Measurements from ENCODE around the gene SPIN1.

SPIN1 gene

DNA sequence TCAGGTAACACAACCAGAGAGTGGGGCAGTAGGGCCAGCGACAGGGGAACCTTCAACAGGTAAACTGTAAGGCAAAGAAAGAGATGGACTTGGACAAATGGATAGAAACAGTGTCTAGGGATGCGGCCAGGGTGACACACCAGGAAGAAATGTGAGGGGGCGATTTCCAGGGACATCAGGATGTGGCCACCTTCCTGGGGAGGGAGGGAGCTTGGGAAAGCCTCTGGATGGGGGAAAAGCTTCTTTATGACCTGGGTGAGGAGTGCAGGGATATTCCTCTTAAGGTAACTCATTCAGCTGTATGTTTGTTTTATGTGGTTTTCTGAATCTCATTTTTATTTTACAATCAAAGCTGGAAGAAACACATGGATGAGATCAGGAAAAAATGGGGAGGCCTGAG is 134.8 kb downstream of the SPIN1 start:
- H3K4me1 ChIP-seq (ENCODE audit: insufficient read depth, low read length), result no peaks in the 10 kb centered on the region
- no peak overlapping the region for H2AFZ ChIP-seq (ENCODE audit: low read depth, low read length)
- no peak overlapping the region for H3K4me2 ChIP-seq (ENCODE audit: insufficient read depth, low read length)
- no peak for ATAC-seq (ENCODE audit: insufficient read depth, low read depth)
- H3K4me3 ChIP-seq (ENCODE audit: low read depth in 1 of 2, low read length in 2 of 2), result no peak overlapping the region
- no peaks in the 10 kb centered on the region for H3K36me3 ChIP-seq (ENCODE audit: insufficient read depth, low read length)
- TF ChIP-seq EZH2 (IDR thresholded peaks at IDR 0.05; ENCODE audit: borderline replicate concordance, low read depth, low read length, severe bottlenecking) (no peak), CTCF (IDR thresholded peaks at IDR 0.05; ENCODE audit: borderline replicate concordance, extremely low read depth, low read length, poor library complexity, severe bottlenecking) (no peak)
- H4K20me1 ChIP-seq (ENCODE audit: insufficient read depth, low read length), result no peaks in the 10 kb centered on the region
- no peaks in the 10 kb centered on the region for H3K9me3 ChIP-seq (ENCODE audit: insufficient read depth, low read length, severe bottlenecking)
- no peak for DNase-seq
- H3K27ac ChIP-seq (ENCODE audit: low read length), result no peak overlapping the region
- no peak overlapping the region for H3K9ac ChIP-seq (ENCODE audit: low read depth, low read length)
- H3K27me3 ChIP-seq (ENCODE audit: insufficient read depth, low read length, poor library complexity), result no peaks in the 10 kb centered on the region
- H3K79me2 ChIP-seq (ENCODE audit: insufficient read depth, low read length), result no peaks in the 10 kb centered on the region

- no peak for DNase-seq
- Histone ChIP-seq H3K9ac (ENCODE audit: low read depth, low read length) (no peak overlapping the region), H3K9me3 (ENCODE audit: insufficient read depth, low read length, severe bottlenecking) (no peaks in the 10 kb centered on the region), H3K27ac (ENCODE audit: low read length) (no peak overlapping the region), H3K4me2 (ENCODE audit: insufficient read depth, low read length) (no peak overlapping the region), H4K20me1 (ENCODE audit: insufficient read depth, low read length) (no peaks in the 10 kb centered on the region), H3K27me3 (ENCODE audit: insufficient read depth, low read length, poor library complexity) (no peaks in the 10 kb centered on the region), H3K4me3 (ENCODE audit: low read depth in 1 of 2, low read length in 2 of 2) (no peak overlapping the region), H2AFZ (ENCODE audit: low read depth, low read length) (no peak overlapping the region), H3K36me3 (ENCODE audit: insufficient read depth, low read length) (no peaks in the 10 kb centered on the region), H3K79me2 (ENCODE audit: insufficient read depth, low read length) (no peaks in the 10 kb centered on the region), H3K4me1 (ENCODE audit: insufficient read depth, low read length) (no peaks in the 10 kb centered on the region)
- no peak for ATAC-seq (ENCODE audit: insufficient read depth, low read depth)
- no peak for TF ChIP-seq CTCF (IDR thresholded peaks at IDR 0.05; ENCODE audit: borderline replicate concordance, extremely low read depth, low read length, poor library complexity, severe bottlenecking)
- no peak for TF ChIP-seq EZH2 (IDR thresholded peaks at IDR 0.05; ENCODE audit: borderline replicate concordance, low read depth, low read length, severe bottlenecking)
Observed at GRCh38 chr9:88524911-88525310, 136.7 kb downstream of the SPIN1 start.

DNA sequence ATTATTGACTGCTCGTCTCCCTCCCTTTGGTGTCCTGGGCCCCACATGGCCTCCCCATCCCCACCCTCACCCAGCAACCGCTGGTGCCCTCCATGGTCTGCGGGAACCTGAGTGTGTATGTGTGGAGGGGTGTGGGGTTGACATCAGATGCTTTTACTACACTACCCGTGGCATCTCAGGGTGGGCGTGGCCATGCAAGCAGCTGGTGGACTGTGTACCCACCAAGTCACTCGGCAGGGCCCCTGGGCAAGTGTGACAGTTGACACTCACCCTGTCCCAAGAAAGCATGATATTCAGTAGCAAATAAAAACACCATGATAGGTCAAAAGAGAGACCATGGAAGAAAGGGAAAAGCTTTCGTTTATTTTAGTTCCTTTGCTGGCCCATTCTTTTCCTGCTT is 139.4 kb downstream of the SPIN1 start:
- ATAC-seq (ENCODE audit: insufficient read depth, low read depth) (no peak), DNase-seq (no peak)
- Histone ChIP-seq H3K9ac (ENCODE audit: low read depth, low read length) (no peak overlapping the region), H2AFZ (ENCODE audit: low read depth, low read length) (no peak overlapping the region), H4K20me1 (ENCODE audit: insufficient read depth, low read length) (no peaks in the 10 kb centered on the region), H3K4me3 (ENCODE audit: low read depth in 1 of 2, low read length in 2 of 2) (no peak overlapping the region), H3K36me3 (ENCODE audit: insufficient read depth, low read length) (no peaks in the 10 kb centered on the region), H3K27me3 (ENCODE audit: insufficient read depth, low read length, poor library complexity) (no peaks in the 10 kb centered on the region), H3K79me2 (ENCODE audit: insufficient read depth, low read length) (no peaks in the 10 kb centered on the region), H3K9me3 (ENCODE audit: insufficient read depth, low read length, severe bottlenecking) (no peaks in the 10 kb centered on the region), H3K27ac (ENCODE audit: low read length) (no peak overlapping the region), H3K4me2 (ENCODE audit: insufficient read depth, low read length) (no peak overlapping the region), H3K4me1 (ENCODE audit: insufficient read depth, low read length) (no peaks in the 10 kb centered on the region)
- no peak for TF ChIP-seq CTCF (IDR thresholded peaks at IDR 0.05; ENCODE audit: borderline replicate concordance, extremely low read depth, low read length, poor library complexity, severe bottlenecking)
- no peak for TF ChIP-seq EZH2 (IDR thresholded peaks at IDR 0.05; ENCODE audit: borderline replicate concordance, low read depth, low read length, severe bottlenecking)
